Caco-2 (cell line): ENCODE data around the gene ABCD1. TPM values are rescaled to one million over a fixed set of nuclear protein-coding genes. Genes with fewer than 3 reads are reported as not detected.
"Not testable (repeated sequence)": the region's sequence is repeated elsewhere in the genome, so short reads cannot be mapped to it uniquely, and the experiment has no call there.

Experiments
- Bru-seq: library from RNA; stranded (reverse); fragments of 400-500 nt; gene quantifications from one replicate; lab custom pipeline; 2021; lab: Mats Ljungman, UMichigan
- BruChase-seq, 2 experiments: library from RNA; stranded (reverse); fragments of 400-500 nt; gene quantifications; one replicate each; lab custom pipeline; 2021; lab: Mats Ljungman, UMichigan
- BruUV-seq: library from RNA; stranded (reverse); fragments of 400-500 nt; replicated peaks from 2 replicates; lab custom pipeline; 2021; lab: Mats Ljungman, UMichigan
- CTCF ChIA-PET: fragments of 300-600 bp; sonication (Branson Sonifier 250); formaldehyde crosslinking; loops from one replicate; lab custom pipeline; 2022; ENCODE audit warnings: antibody characterized with exemption; lab: Charles Lee
- POLR2A ChIA-PET: fragments of 300-600 bp; sonication (Branson Sonifier 250); formaldehyde crosslinking; loops from one replicate; lab custom pipeline; 2022; ENCODE audit warnings: antibody characterized with exemption; lab: Charles Lee
- DNase-seq, 2 experiments: peaks; one replicate each; pipeline versions ENCODE4 v3.0.0 to v3.0.0-alpha.2; 2020 to 2022
- H3K27me3 ChIP-seq: replicated peaks from 2 replicates; pipeline ENCODE4 v1.6.0; 2011; ENCODE audit warnings: low read length; ENCODE audit not compliant: control insufficient read depth, insufficient read depth
- H3K36me3 ChIP-seq: 2 replicates; pipeline ENCODE4 v1.5.1; 2011; ENCODE audit warnings: low read length; ENCODE audit not compliant: control insufficient read depth, insufficient read depth
- H3K4me1 ChIP-seq: fragments of 250-450 bp; sonication (Bioruptor Pico); 2 replicates; pipeline ENCODE4 v1.5.1; 2020; ENCODE audit warnings: mild to moderate bottlenecking
- H3K4me3 ChIP-seq: 2 replicates; pipeline ENCODE4 v1.5.1; 2011; ENCODE audit warnings: low read depth, mild to moderate bottlenecking, control low read depth, low read length
- H3K9me3 ChIP-seq: fragments of 250-450 bp; sonication (Bioruptor Pico); 2 replicates; pipeline ENCODE4 v1.5.1; 2020; ENCODE audit warnings: mild to moderate bottlenecking, moderate library complexity
- H3K27ac Mint-ChIP-seq: one replicate; pipeline ENCODE4 v1.8.0; 2022; ENCODE audit warnings: mixed read lengths; ENCODE audit not compliant: unreplicated experiment
- H3K27me3 Mint-ChIP-seq: one replicate; pipeline ENCODE4 v1.8.0; 2022; ENCODE audit warnings: mixed read lengths; ENCODE audit not compliant: insufficient read depth, unreplicated experiment
- H3K36me3 Mint-ChIP-seq: one replicate; pipeline ENCODE4 v1.8.0; 2022; ENCODE audit warnings: mild to moderate bottlenecking, mixed read lengths; ENCODE audit not compliant: insufficient read depth, unreplicated experiment
- H3K4me1 Mint-ChIP-seq: one replicate; pipeline ENCODE4 v1.8.0; 2022; ENCODE audit warnings: low read depth, mixed read lengths; ENCODE audit not compliant: unreplicated experiment
- H3K4me3 Mint-ChIP-seq: one replicate; pipeline ENCODE4 v1.8.0; 2022; ENCODE audit warnings: mild to moderate bottlenecking, moderate library complexity, mixed read lengths; ENCODE audit not compliant: unreplicated experiment
- H3K9me3 Mint-ChIP-seq: one replicate; pipeline ENCODE4 v1.8.0; 2022; ENCODE audit warnings: mixed read lengths; ENCODE audit not compliant: unreplicated experiment
- CTCF ChIP-seq, 2 experiments: fragments of 200-600 bp in 1 of 2; IDR thresholded peaks; 1 replicate in 1 of 2; 2 replicates in 1 of 2; pipeline versions ENCODE4 v1.5.1 to v1.8.0; 2011 to 2022; ENCODE audit warnings: antibody characterized with exemption in 1 of 2, control low read depth in 1 of 2, inconsistent platforms in 1 of 2, low read depth in 1 of 2, low read length in 1 of 2, mild to moderate bottlenecking in 1 of 2, moderate library complexity in 1 of 2; ENCODE audit not compliant: insufficient read depth in 1 of 2, severe bottlenecking in 1 of 2, unreplicated experiment in 1 of 2
- intact Hi-C: fragments of 100-400 bp; cut with micrococcal nuclease; formaldehyde crosslinking; loops from one replicate; pipeline ENCODE4 v1.10.0; 2022; ENCODE audit not compliant: unreplicated experiment
- long read RNA-seq: library from polyadenylated mRNA; stranded (forward); transcript quantifications from one replicate; pipeline ENCODE4 v2.0.0, GENCODE V29; 2022
- total RNA-seq: library from RNA; stranded (reverse); gene quantifications from 2 replicates; pipeline ENCODE4 v1.2.3, GENCODE V29; 2022

ABCD1 gene
- total RNA-seq (4.3 and 4.5 TPM in 2 replicates), Bru-seq, nascent RNA (percentile 36 among the genes with signal in this experiment), BruChase-seq, experiment 1, labeled RNA remaining after a 2-hour chase (percentile 39 among the genes with signal in this experiment), BruChase-seq, experiment 2, labeled RNA remaining after a 6-hour chase (percentile 44 among the genes with signal in this experiment)
- long read RNA-seq, partial matches to known transcripts, result 1 of 5 reads
- long read RNA-seq, other reads (novel, unspliced or antisense), result 1 of 5 reads

DNA sequence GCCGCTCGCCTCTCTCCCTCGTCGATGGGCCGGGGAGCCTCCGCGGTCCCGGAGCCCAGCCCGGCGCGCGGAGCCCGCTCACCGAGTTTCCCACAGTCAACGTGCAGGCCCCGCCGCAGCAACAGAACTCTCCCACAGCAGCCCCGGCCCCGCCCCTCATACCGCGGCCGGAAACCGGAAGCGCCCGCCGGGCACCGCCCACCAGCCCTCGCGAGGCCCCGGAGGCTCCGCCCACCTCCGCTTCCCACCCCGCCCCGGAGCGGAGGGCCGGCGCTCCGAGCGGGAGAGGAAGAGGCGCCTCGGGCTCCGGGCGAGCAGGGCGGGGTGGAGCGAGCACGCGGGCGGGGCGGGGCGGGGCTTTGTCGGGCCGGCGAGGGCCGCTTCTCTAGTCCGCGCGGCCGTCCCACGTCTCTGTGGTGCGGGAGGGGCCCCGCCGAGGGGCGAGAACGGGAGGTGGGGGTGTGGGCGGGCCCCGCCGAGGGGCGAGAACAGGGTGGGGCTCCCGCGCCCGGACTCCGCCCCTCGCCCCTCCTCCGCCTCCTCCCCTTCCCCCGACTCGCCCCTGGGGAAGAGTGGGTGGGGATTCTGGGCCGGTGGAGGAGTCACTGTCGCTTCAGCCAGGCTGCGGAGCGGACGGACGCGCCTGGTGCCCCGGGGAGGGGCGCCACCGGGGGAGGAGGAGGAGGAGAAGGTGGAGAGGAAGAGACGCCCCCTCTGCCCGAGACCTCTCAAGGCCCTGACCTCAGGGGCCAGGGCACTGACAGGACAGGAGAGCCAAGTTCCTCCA, at the start of gene ABCD1, which contains the start of gene BCAP31:
TSS of gene ABCD1 (plus strand) at position 605 of the 787 bp plus-strand sequence. CDS start 411 bp downstream, outside the sequence.
TSS of gene BCAP31 (minus strand) at position 136 of the 787 bp plus-strand sequence. CDS start 1,143 bp downstream, outside the sequence.
- BruUV-seq, result no TSS peak
- Mint-ChIP-seq H3K36me3 (peaks cover 35% of the 10 kb centered on the region), H3K4me1 (no peaks in the 10 kb centered on the region), H3K4me3 (peak within 1 kb of the TSS; percentile 79), H3K27ac (peak within 1 kb of the TSS; percentile 70), H3K27me3 (no peaks in the 10 kb centered on the region), H3K9me3 (no peaks in the 10 kb centered on the region)
- peak; percentile 89 to 92 for DNase-seq
- no peaks in the 10 kb centered on the region for H3K27me3 ChIP-seq
- intact Hi-C loops, result loop anchor here (5.0 kb wide), 1 partner anchor 68 kb away; the partner anchor contains the start of genes IDH3G and SSR4
- H3K4me3 ChIP-seq, result peak within 1 kb of the TSS; percentile 49
- CTCF ChIA-PET, result interaction anchor here (0.6 kb wide), 2 partner anchors 37 to 56 kb away, joined by 3 to 4 read pairs; no protein-coding TSS in a partner anchor
- POLR2A ChIA-PET, result no interaction called here
- H3K9me3 ChIP-seq, result no peaks in the 10 kb centered on the region
- peaks cover 14% of the 10 kb centered on the region for H3K4me1 ChIP-seq
- H3K36me3 ChIP-seq, result no peaks in the 10 kb centered on the region
- no peak for TF ChIP-seq CTCF (IDR thresholded peaks at IDR 0.05; ENCODE audit: insufficient read depth in 1 of 2, low read depth in 1 of 2, low read length in 1 of 2, severe bottlenecking in 1 of 2, unreplicated experiment in 1 of 2)

GRCh38 chrX:153681175-153681574, 43.5 kb upstream of the ABCD1 start:
- H3K36me3 ChIP-seq, result no peaks in the 10 kb centered on the region
- intact Hi-C loops, result no loop called here
- POLR2A ChIA-PET, result no interaction called here
- H3K4me3 ChIP-seq, result no peak overlapping the region
- no peaks in the 10 kb centered on the region for H3K27me3 ChIP-seq
- Mint-ChIP-seq H3K4me3 (no peak overlapping the region), H3K9me3 (no peaks in the 10 kb centered on the region), H3K27ac (no peak overlapping the region), H3K27me3 (no peaks in the 10 kb centered on the region), H3K4me1 (no peaks in the 10 kb centered on the region), H3K36me3 (no peaks in the 10 kb centered on the region)
- CTCF ChIA-PET, result no interaction called here
- no peak for TF ChIP-seq CTCF (IDR thresholded peaks at IDR 0.05; ENCODE audit: insufficient read depth in 1 of 2, low read depth in 1 of 2, low read length in 1 of 2, severe bottlenecking in 1 of 2, unreplicated experiment in 1 of 2)
- H3K9me3 ChIP-seq, result no peaks in the 10 kb centered on the region
- DNase-seq, result no peak
- no peaks in the 10 kb centered on the region for H3K4me1 ChIP-seq
- no TSS peak for BruUV-seq

GRCh38 chrX:153683486-153683885, 41.2 kb upstream of the ABCD1 start:
- CTCF ChIA-PET, H3K9me3 Mint-ChIP-seq, H3K27me3 ChIP-seq, DNase-seq, BruUV-seq, H3K36me3 Mint-ChIP-seq, H3K36me3 ChIP-seq, H3K27me3 Mint-ChIP-seq, intact Hi-C loops, H3K27ac Mint-ChIP-seq, H3K4me3 Mint-ChIP-seq, H3K4me1 Mint-ChIP-seq, H3K4me3 ChIP-seq, H3K4me1 ChIP-seq, H3K9me3 ChIP-seq, POLR2A ChIA-PET: not testable (repeated sequence)
